K562 (cell line): Measurements from ENCODE around the gene GLT1D1. TPM values are rescaled to one million over a fixed set of nuclear protein-coding genes. Genes with fewer than 3 reads are reported as not detected.

Experiments used
- ATAC-seq: fragments of 200-7000 bp; cut with Tn5 transposase; 3 replicates; pipeline ENCODE4 v1.9.1; 2020; ENCODE audit warnings: moderate library complexity
- Bru-seq: library from RNA; stranded (reverse); fragments of 400-500 nt; gene quantifications from one replicate; lab custom pipeline; 2021; lab: Mats Ljungman, UMichigan
- BruChase-seq, 2 experiments: library from RNA; stranded (reverse); fragments of 400-500 nt; gene quantifications; one replicate each; lab custom pipeline; 2021; lab: Mats Ljungman, UMichigan
- BruUV-seq: library from RNA; stranded (reverse); fragments of 400-500 nt; replicated peaks from 2 replicates; lab custom pipeline; 2021; lab: Mats Ljungman, UMichigan
- CTCF ChIA-PET: fragments of 300-600 bp; formaldehyde crosslinking; extraction: SDS; loops from one replicate; lab custom pipeline; 2021; ENCODE audit warnings: low intra/inter-chr PET ratio; lab: Yijun Ruan, JAX
- POLR2A ChIA-PET: fragments of 300-600, 350-650 bp; sonication (Branson Sonifier 250); formaldehyde crosslinking; extraction: SDS; loops from one replicate; lab custom pipeline; 2021; ENCODE audit warnings: antibody characterized with exemption, inconsistent platforms; lab: Yijun Ruan, JAX
- DNase-seq, 4 experiments: peaks; one replicate each; pipeline versions ENCODE4 v3.0.0 to v3.0.0-alpha.2; 2011 to 2018; ENCODE audit warnings: low spot score in 3 of 4, mixed read lengths in 3 of 4; ENCODE audit errors: extremely low read depth in 1 of 4
- FAIRE-seq: peaks from 2 replicates; lab custom pipeline; 2011; peaks lifted over from hg19 to GRCh38; lab: Jason Lieb, UNC
- H2AFZ ChIP-seq: 2 replicates; pipeline ENCODE4 v1.6.0; 2011; ENCODE audit warnings: low read depth, low read length, control low read depth, inconsistent platforms
- H3K27ac ChIP-seq: fragments of 200-600 bp; 3 replicates; pipeline ENCODE4 v1.8.0; 2011; ENCODE audit warnings: low read depth, mild to moderate bottlenecking, control low read depth, inconsistent platforms, low read length, moderate library complexity, mixed read lengths; ENCODE audit errors: extremely low read depth
- H3K27me3 ChIP-seq, 2 experiments: fragments of 300-600 bp in 1 of 2; 2 replicates in 1 of 2; 3 replicates in 1 of 2; pipeline versions ENCODE4 v1.6.0 to v1.8.0; 2011; ENCODE audit warnings: inconsistent platforms in 2 of 2, low read length in 2 of 2, mild to moderate bottlenecking in 1 of 2, mixed read lengths in 1 of 2, moderate library complexity in 1 of 2; ENCODE audit not compliant: control insufficient read depth in 2 of 2, insufficient read depth in 2 of 2
- H3K36me3 ChIP-seq: fragments of 300-600 bp; 3 replicates; pipeline ENCODE4 v1.8.0; 2011; ENCODE audit warnings: mild to moderate bottlenecking, low read length, inconsistent platforms; ENCODE audit not compliant: control insufficient read depth, insufficient read depth
- H3K4me1 ChIP-seq, 2 experiments: fragments of 200-600 bp in 1 of 2; replicated peaks in 1 of 2; 2 replicates in 1 of 2; 3 replicates in 1 of 2; pipeline versions ENCODE4 v1.5.1 to v1.8.0; 2011; ENCODE audit warnings: inconsistent platforms in 2 of 2, low read length in 2 of 2, mild to moderate bottlenecking in 1 of 2, mixed read lengths in 1 of 2, moderate library complexity in 1 of 2; ENCODE audit not compliant: control insufficient read depth in 2 of 2, insufficient read depth in 2 of 2
- H3K4me2 ChIP-seq: 2 replicates; pipeline ENCODE4 v1.6.1; 2011; ENCODE audit warnings: low read length, control low read depth, inconsistent platforms, mixed read lengths; ENCODE audit not compliant: insufficient read depth
- H3K4me3 ChIP-seq: fragments of 200-600 bp; sonication (generic), shearing (Covaris generic); 2 replicates; pipeline ENCODE4 v1.5.1; 2016; ENCODE audit warnings: control low read depth, inconsistent platforms
- H3K79me2 ChIP-seq: fragments of 200-600 bp; 3 replicates; pipeline ENCODE4 v1.8.0; 2011; ENCODE audit warnings: low read length, inconsistent platforms; ENCODE audit not compliant: control insufficient read depth, insufficient read depth
- H3K9ac ChIP-seq, 2 experiments: 2 replicates each; pipeline versions ENCODE4 v1.6.0 to v1.6.1; 2011; ENCODE audit warnings: low read depth in 2 of 2, low read length in 2 of 2, control low read depth in 1 of 2, inconsistent platforms in 1 of 2, mild to moderate bottlenecking in 1 of 2, mixed read lengths in 1 of 2; ENCODE audit not compliant: insufficient read depth in 1 of 2
- H3K9me1 ChIP-seq: one replicate; pipeline ENCODE4 v1.6.0; 2011; ENCODE audit warnings: inconsistent platforms, mild to moderate bottlenecking, low read length, moderate library complexity; ENCODE audit not compliant: control insufficient read depth, insufficient read depth
- H3K9me3 ChIP-seq: replicated peaks from 2 replicates; pipeline ENCODE4 v1.5.1; 2011; ENCODE audit warnings: low read depth, low read length, inconsistent platforms; ENCODE audit not compliant: control insufficient read depth, insufficient read depth
- H4K20me1 ChIP-seq: replicated peaks from 2 replicates; pipeline ENCODE4 v1.6.1; 2011; ENCODE audit warnings: low read length, inconsistent platforms, mixed read lengths; ENCODE audit not compliant: control insufficient read depth, insufficient read depth
- CBFA2T2 ChIP-seq: fragments of 450-650 bp; conservative IDR thresholded peaks from 2 replicates; pipeline ENCODE4 v1.6.1; 2017; ENCODE audit warnings: mild to moderate bottlenecking
- CXXC5 ChIP-seq: fragments of 250-450 bp; sonication (Bioruptor Pico); IDR thresholded peaks from 2 replicates; pipeline ENCODE4 v1.8.0; 2022; ENCODE audit warnings: inconsistent platforms, mild to moderate bottlenecking, moderate library complexity
- LEF1 ChIP-seq: fragments of 450-650 bp; IDR thresholded peaks from 2 replicates; pipeline ENCODE4 v1.6.1; 2016; ENCODE audit warnings: mild to moderate bottlenecking
- NEUROD1 ChIP-seq: fragments of 150-350 bp; IDR thresholded peaks from 2 replicates; pipeline ENCODE4 v1.6.1; 2014; ENCODE audit warnings: borderline replicate concordance, low read length, low read depth; ENCODE audit not compliant: partially characterized antibody
- NR0B1 ChIP-seq: fragments of 450-650 bp; IDR thresholded peaks from one replicate; pipeline ENCODE4 v1.6.1; 2018; ENCODE audit warnings: mild to moderate bottlenecking, moderate library complexity; ENCODE audit not compliant: partially characterized antibody
- SIX5 ChIP-seq, 2 experiments: IDR thresholded peaks; 2 replicates each; pipeline ENCODE4 v1.6.1; 2011; ENCODE audit warnings: low read length in 2 of 2, borderline replicate concordance in 1 of 2, low read depth in 1 of 2, mild to moderate bottlenecking in 1 of 2, moderate library complexity in 1 of 2; ENCODE audit not compliant: insufficient read depth in 1 of 2
- TAL1 ChIP-seq: fragments of 450-650 bp; IDR thresholded peaks from 2 replicates; pipeline ENCODE4 v1.6.1; 2016; ENCODE audit warnings: mild to moderate bottlenecking
- TRIM24 ChIP-seq, 2 experiments: fragments of 450-650 bp; IDR thresholded peaks; 2 replicates each; pipeline ENCODE4 v1.6.1; 2016
- WGBS: fragments of 100-300 bp; shearing (Covaris generic); methylation state at CpG from one replicate; pipeline ENCODE4 v1.1.6; 2016; ENCODE audit warnings: low coverage, mixed read lengths; ENCODE audit not compliant: insufficient coverage; ENCODE audit errors: missing lambda C conversion rate; 5-methylcytosine and 5-hydroxymethylcytosine counted together
- in situ Hi-C: fragments of 300-500 bp; cut with MboI; formaldehyde crosslinking; loops from 4 replicates; pipeline ENCODE4 v1.15.0; 2018; ENCODE audit warnings: inconsistent platforms, mixed read lengths
- intact Hi-C: fragments of 100-400 bp; cut with micrococcal nuclease; formaldehyde crosslinking; loops from 2 replicates; pipeline ENCODE4 v1.14.2; 2022
- long read RNA-seq, 3 experiments: library from polyadenylated mRNA in 2 of 3; library from RNA in 1 of 3; unstranded in 2 of 3; stranded (forward) in 1 of 3; transcript quantifications; one replicate each; pipeline ENCODE4 v2.0.0, GENCODE V29; 2019 to 2022
- polyA minus RNA-seq, 3 experiments: library from RNA; depleted of rRNA, polyadenylated mRNA; stranded (reverse); fragments of >200 nt; gene quantifications; 2 replicates each; pipeline ENCODE4 v1.2.3, GENCODE V29; 2011
- polyA plus RNA-seq, 8 experiments: library from polyadenylated mRNA; depleted of rRNA in 4 of 8; stranded (reverse) in 5 of 8; unstranded in 3 of 8; fragments of >200 nt; fragmentation: Nextera tagmentation in 2 of 8; fragmentation: Illumina TruSeq in 1 of 8; extraction: Ambion mirVana in 2 of 8; extraction: Trizol in 1 of 8; gene quantifications; 2 replicates each; pipeline versions ENCODE4 v1.2.1 to v1.2.3, GENCODE V29; 2011 to 2014; ENCODE audit warnings: inconsistent platforms in 1 of 8, missing spikeins in 1 of 8
- total RNA-seq, 7 experiments: library from RNA; depleted of rRNA in 6 of 7; stranded (reverse); fragments of >200 nt in 6 of 7; fragmentation: Illumina TruSeq in 2 of 7; extraction: Trizol in 2 of 7; gene quantifications; 2 replicates each; pipeline versions ENCODE4 v1.2.1 to v1.2.3, GENCODE V29; 2011 to 2021; ENCODE audit warnings: low replicate concordance in 1 of 7

The GLT1D1 gene
- not detected in 2 replicates for total RNA-seq (2011; cell fraction: chromatin; rRNA removed; ENCODE audit: low replicate concordance)
- not detected in 2 replicates for total RNA-seq (2011; cell fraction: nucleolus; rRNA removed)
- not detected in 2 replicates for total RNA-seq (2011; cell fraction: nucleoplasm; rRNA removed)
- not detected in 2 replicates for total RNA-seq (2014; rRNA removed)
- not detected in 2 replicates for total RNA-seq (2014; rRNA removed; fragmentation: Illumina TruSeq; extraction: Trizol)
- total RNA-seq (2015; rRNA removed; fragmentation: Illumina TruSeq; extraction: Trizol): not detected in 2 replicates
- total RNA-seq (2021): 0.04 and 0.07 TPM in 2 replicates
- polyA plus RNA-seq (2011; rRNA removed): not detected in 2 replicates
- not detected in 2 replicates for polyA plus RNA-seq (2011; cell fraction: cytosol; rRNA removed)
- not detected in 2 replicates for polyA plus RNA-seq (2011; cell fraction: nucleus; rRNA removed)
- 0.04 TPM in 1 of 2 replicates, not detected in the other for polyA plus RNA-seq (2012)
- not detected in 2 replicates for polyA plus RNA-seq (2014; fragmentation: Illumina TruSeq; extraction: Trizol)
- polyA plus RNA-seq (2014; fragmentation: Nextera tagmentation; extraction: Ambion mirVana): not detected
- not detected in 2 replicates for polyA plus RNA-seq (2014; rRNA removed)
- not detected in 2 replicates for polyA minus RNA-seq (2011; rRNA and poly(A)+ RNA removed)
- not detected in 2 replicates for polyA minus RNA-seq (2011; cell fraction: cytosol; rRNA and poly(A)+ RNA removed)
- not detected in 2 replicates for polyA minus RNA-seq (2011; cell fraction: nucleus; rRNA and poly(A)+ RNA removed)
- Bru-seq, nascent RNA: percentile 1 among the genes with signal in this experiment
- BruChase-seq, experiment 1, labeled RNA remaining after a 2-hour chase: percentile 5 among the genes with signal in this experiment
- percentile 2 among the genes with signal in this experiment for BruChase-seq, experiment 2, labeled RNA remaining after a 6-hour chase
- long read RNA-seq, experiment 1: 0 reads
- long read RNA-seq, experiment 2: 0 reads
- long read RNA-seq, experiment 3: 0 reads

- intact Hi-C loops: no loop called here
- H3K36me3 ChIP-seq: no peaks in the 10 kb centered on the region
- no peak for ATAC-seq
Observed at GRCh38 chr12:128852885-128853599, at the start of gene GLT1D1. GLT1D1 (plus strand) TSS chr12:128853478; CDS start chr12:128853582, 104 bp downstream.

More at GRCh38 chr12:128852885-128853599, at the start of gene GLT1D1:
- H3K4me1 ChIP-seq: no peaks in the 10 kb centered on the region; a peak in 2 of 5 replicates
- 1% methylated on average over 14 of the region's 56 CpGs for WGBS
- FAIRE-seq (no peak), DNase-seq (no peak)
- no peak within 1 kb of the TSS for H3K9ac ChIP-seq
- no TSS peak for BruUV-seq
- ChIA-PET POLR2A (no interaction called here), CTCF (no interaction called here)
- H3K27ac ChIP-seq: no peak within 1 kb of the TSS
- no peak within 1 kb of the TSS for H3K4me2 ChIP-seq
- TF ChIP-seq NEUROD1 (no peak), SIX5 (IDR thresholded peaks at IDR 0.05; ENCODE audit: borderline replicate concordance in 1 of 2, insufficient read depth in 1 of 2, low read depth in 1 of 2, low read length in 2 of 2) (no peak), CXXC5 (CRISPR knock-in tag) (no peak), CBFA2T2 (no peak), LEF1 (no peak), TRIM24 (IDR thresholded peaks at IDR 0.05) (no peak), NR0B1 (no peak), TAL1 (no peak)
- H3K27me3 ChIP-seq: peaks cover 15 to 42% of the 10 kb centered on the region in 2 experiments
- no peaks in the 10 kb centered on the region for H3K79me2 ChIP-seq
- in situ Hi-C loops: no loop called here
- H3K9me1 ChIP-seq: no peaks in the 10 kb centered on the region
- H4K20me1 ChIP-seq: no peaks in the 10 kb centered on the region
- no peak within 1 kb of the TSS for H2AFZ ChIP-seq
- H3K4me3 ChIP-seq: no peak within 1 kb of the TSS
- no peaks in the 10 kb centered on the region for H3K9me3 ChIP-seq
